ENCODE measurements around the gene KCNQ1.

Gene KCNQ1

DNA sequence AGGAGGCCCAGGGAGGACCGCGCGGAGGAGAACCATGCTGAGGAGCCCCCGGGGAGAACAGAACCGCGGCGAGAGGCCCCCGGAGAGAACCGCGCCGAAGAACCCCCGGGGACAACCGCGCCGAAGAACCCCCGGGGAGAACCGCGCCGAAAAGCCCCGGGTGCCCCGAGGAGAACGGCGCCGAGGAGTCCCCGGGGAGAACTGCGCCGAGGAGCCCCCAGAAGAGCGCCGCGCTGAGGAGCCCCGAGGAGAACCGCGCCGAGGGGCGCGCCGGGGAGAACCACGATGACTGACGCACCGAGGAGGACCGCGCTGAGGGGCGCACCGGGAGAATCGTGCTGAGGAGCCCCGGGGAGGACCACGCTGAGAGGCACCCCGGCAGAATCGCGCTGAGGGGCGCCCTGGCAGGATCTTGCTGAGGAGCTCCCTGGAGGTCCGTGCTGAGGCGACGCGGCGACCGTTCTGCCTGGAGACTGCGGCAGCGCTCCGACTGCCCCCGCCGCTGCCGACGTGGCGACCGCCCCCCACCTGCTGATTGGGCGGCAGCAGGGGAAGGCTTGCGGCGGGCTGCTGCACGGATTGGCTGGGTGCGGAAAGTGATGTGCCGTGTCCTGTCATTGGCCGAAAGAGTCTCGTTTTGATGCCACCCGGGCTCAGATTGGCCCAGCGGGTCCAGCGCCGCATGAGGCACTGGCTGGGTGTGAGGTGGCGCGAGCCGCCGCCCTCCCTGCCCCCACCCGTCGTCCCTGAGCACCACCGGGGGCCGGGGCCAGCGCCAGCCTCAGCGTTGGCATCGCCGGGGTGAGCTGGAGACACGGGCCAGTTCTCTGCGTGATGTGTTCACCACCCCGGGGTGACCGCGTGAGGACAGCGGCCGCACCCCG, 255.0 kb downstream of the KCNQ1 start, which contains the start of gene KCNQ1OT1:
KCNQ1OT1 (minus strand) TSS at position 464 of the 884 bp plus-strand sequence.
- no peaks in the 10 kb centered on the region for H3K27me3 ChIP-seq (ENCODE audit: control insufficient read depth in 2 of 2, insufficient read depth in 2 of 2, low read length in 2 of 2)
- peaks cover 0 to 9% of the 10 kb centered on the region in 2 donors for H3K4me1 ChIP-seq (ENCODE audit: control insufficient read depth in 2 of 2, insufficient read depth in 2 of 2, low read length in 2 of 2)
- no peaks in the 10 kb centered on the region for H3K9me3 ChIP-seq (ENCODE audit: control insufficient read depth in 2 of 2, low read length in 2 of 2)
- peak within 1 kb of the TSS; percentile 77 to 91 for H3K9ac ChIP-seq (ENCODE audit: low read depth in 1 of 2, low read length in 2 of 2)
- peak within 1 kb of the TSS; percentile 94 to 95 for H3K27ac ChIP-seq (ENCODE audit: low read depth in 2 of 2, low read length in 2 of 2)
- H3K36me3 ChIP-seq (ENCODE audit: control insufficient read depth in 2 of 2, insufficient read depth in 2 of 2, low read length in 2 of 2), result no peaks in the 10 kb centered on the region
- peak within 1 kb of the TSS; percentile 74 to 78 for H3K4me3 ChIP-seq (ENCODE audit: low read length in 2 of 2)

DNA sequence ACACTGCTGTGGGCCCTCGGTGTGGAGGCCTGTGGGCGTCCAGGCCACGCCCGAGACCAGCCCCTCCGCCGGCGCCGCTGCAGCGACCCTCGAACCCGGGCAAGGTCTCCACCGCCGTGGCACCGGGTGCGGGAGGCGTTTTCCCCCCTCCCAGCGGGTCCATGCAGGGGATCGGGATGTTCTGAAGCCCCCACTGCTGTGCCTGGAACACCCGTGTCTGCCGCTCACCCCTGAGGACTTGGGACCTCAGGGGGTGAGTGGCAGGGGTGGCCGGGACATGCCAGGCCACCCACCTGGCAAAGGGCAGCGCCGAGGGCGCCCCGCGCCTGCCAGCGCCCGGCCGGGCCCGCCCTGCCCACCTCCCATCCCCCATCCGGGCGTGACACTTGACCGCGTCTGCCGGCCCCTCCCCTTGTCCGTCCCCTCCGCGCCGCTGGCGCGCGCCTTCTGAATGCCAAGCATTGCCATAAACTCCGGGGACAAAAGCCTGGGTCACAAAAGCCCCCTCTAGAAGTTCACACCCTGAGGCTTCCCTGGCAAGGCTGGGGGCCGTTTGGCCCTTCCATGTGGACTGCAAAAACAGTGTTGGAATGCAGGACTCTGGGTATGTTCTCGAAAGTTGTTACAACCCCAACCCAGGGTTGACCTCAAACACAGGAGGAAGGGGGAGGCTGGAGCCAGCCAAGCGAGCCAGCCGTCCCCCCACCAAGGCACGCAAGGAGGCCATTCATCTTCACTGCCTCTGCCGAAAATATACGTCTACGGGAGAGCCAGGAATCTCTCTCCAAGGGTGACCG, 255.8 kb downstream of the KCNQ1 start:
- peaks cover 0 to 6% of the 10 kb centered on the region in 2 donors for H3K4me1 ChIP-seq (ENCODE audit: control insufficient read depth in 2 of 2, insufficient read depth in 2 of 2, low read length in 2 of 2)
- H3K9me3 ChIP-seq (ENCODE audit: control insufficient read depth in 2 of 2, low read length in 2 of 2), result no peaks in the 10 kb centered on the region
- no peaks in the 10 kb centered on the region for H3K36me3 ChIP-seq (ENCODE audit: control insufficient read depth in 2 of 2, insufficient read depth in 2 of 2, low read length in 2 of 2)
- H3K27ac ChIP-seq (ENCODE audit: low read depth in 2 of 2, low read length in 2 of 2), result peak overlapping the region; percentile 94 to 95
- H3K27me3 ChIP-seq (ENCODE audit: control insufficient read depth in 2 of 2, insufficient read depth in 2 of 2, low read length in 2 of 2), result no peaks in the 10 kb centered on the region
- peak overlapping the region; percentile 77 to 91 for H3K9ac ChIP-seq (ENCODE audit: low read depth in 1 of 2, low read length in 2 of 2)
- peak overlapping the region; percentile 70 to 72 for H3K4me3 ChIP-seq (ENCODE audit: low read length in 2 of 2)

DNA sequence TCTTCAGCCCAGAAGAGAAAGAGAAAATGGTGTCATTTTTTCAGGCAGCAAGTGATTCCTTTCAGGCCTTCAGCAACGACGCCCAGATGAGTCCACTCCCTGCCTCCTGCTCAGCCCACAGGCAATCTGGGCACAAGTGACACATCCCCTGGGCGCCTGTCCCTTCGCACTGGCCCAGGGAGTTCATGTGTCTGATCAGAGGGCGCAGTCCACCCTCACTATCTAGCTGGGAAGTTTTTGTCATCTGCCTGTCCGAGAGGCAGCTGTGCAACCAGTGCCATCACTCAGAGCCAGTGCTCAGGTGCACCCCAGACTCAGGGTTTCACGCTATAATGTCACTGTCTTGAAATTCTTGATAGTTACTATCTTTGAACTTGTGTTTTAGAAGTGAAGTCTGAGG, 256.4 kb downstream of the KCNQ1 start:
- Histone ChIP-seq H3K9me3 (ENCODE audit: control insufficient read depth in 2 of 2, low read length in 2 of 2) (no peaks in the 10 kb centered on the region), H3K27ac (ENCODE audit: low read depth in 2 of 2, low read length in 2 of 2) (peak overlapping the region; percentile 16 to 94), H3K36me3 (ENCODE audit: control insufficient read depth in 2 of 2, insufficient read depth in 2 of 2, low read length in 2 of 2) (no peaks in the 10 kb centered on the region), H3K4me1 (ENCODE audit: control insufficient read depth in 2 of 2, insufficient read depth in 2 of 2, low read length in 2 of 2) (peaks cover 0 to 6% of the 10 kb centered on the region in 2 donors), H3K27me3 (ENCODE audit: control insufficient read depth in 2 of 2, insufficient read depth in 2 of 2, low read length in 2 of 2) (no peaks in the 10 kb centered on the region), H3K4me3 (ENCODE audit: low read length in 2 of 2) (no peak overlapping the region), H3K9ac (ENCODE audit: low read depth in 1 of 2, low read length in 2 of 2) (no peak overlapping the region)

DNA sequence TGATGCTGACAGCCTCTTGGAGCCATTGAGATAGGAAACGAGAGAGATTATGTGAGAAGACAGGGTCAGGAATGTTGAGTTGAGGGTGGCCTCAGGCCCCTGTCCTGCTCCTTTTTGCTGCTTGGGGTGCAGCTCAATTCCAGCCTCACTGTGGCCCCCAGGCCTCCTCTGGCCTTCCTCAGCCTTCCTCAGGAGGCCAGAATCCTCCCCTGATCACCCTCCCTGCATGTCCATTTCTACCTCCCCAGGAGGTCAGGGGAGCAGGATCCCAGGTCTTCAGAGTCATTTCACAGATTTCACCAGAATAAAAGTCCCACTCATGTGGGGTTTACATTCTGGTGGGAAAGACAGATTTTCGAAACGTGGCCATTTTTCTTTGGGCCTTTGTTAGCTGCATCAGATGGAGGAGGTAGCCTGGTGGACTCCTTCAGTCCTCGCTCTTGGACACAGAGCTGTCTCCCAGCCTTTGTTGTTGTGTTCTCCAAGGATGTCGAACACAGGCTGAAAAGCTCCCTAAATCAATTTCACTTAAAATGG, 257.2 kb downstream of the KCNQ1 start:
- Histone ChIP-seq H3K4me3 (ENCODE audit: low read length in 2 of 2) (no peak overlapping the region), H3K36me3 (ENCODE audit: control insufficient read depth in 2 of 2, insufficient read depth in 2 of 2, low read length in 2 of 2) (no peaks in the 10 kb centered on the region), H3K9me3 (ENCODE audit: control insufficient read depth in 2 of 2, low read length in 2 of 2) (no peaks in the 10 kb centered on the region), H3K9ac (ENCODE audit: low read depth in 1 of 2, low read length in 2 of 2) (no peak overlapping the region), H3K4me1 (ENCODE audit: control insufficient read depth in 2 of 2, insufficient read depth in 2 of 2, low read length in 2 of 2) (peaks cover 0 to 6% of the 10 kb centered on the region in 2 donors), H3K27ac (ENCODE audit: low read depth in 2 of 2, low read length in 2 of 2) (no peak overlapping the region), H3K27me3 (ENCODE audit: control insufficient read depth in 2 of 2, insufficient read depth in 2 of 2, low read length in 2 of 2) (no peaks in the 10 kb centered on the region)

DNA sequence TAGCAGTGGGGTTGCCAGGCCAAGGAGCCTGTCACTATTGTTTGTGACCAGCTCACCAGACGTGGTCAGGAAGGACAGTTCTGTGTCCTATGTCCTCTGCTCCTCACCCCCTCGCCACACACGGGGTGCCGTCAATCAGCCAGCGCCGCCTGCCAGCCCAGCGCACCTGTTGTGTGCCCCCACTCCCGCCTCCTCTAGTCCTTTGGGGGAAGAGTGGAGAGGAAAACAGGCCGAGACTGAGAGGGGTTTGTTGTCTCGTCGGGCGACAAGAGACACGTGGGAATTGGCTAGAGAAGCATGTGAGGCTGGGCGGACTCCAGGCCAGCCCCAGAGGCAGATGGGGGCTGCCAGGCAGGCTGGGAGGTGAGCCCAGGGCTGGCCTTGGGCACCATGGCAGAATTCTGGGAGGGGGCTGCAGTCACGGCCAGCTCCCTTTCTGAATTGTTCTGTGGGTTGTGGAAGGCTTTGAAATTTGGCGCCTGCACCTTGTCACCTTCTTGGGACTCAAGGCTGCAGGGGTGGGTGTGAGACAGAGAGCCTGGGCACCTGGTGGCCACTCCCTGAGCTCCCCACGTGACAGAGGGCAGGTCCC, 258.1 kb downstream of the KCNQ1 start:
- Histone ChIP-seq H3K4me1 (ENCODE audit: control insufficient read depth in 2 of 2, insufficient read depth in 2 of 2, low read length in 2 of 2) (peaks cover 0 to 6% of the 10 kb centered on the region in 2 donors), H3K27me3 (ENCODE audit: control insufficient read depth in 2 of 2, insufficient read depth in 2 of 2, low read length in 2 of 2) (no peaks in the 10 kb centered on the region), H3K4me3 (ENCODE audit: low read length in 2 of 2) (no peak overlapping the region), H3K27ac (ENCODE audit: low read depth in 2 of 2, low read length in 2 of 2) (no peak overlapping the region), H3K36me3 (ENCODE audit: control insufficient read depth in 2 of 2, insufficient read depth in 2 of 2, low read length in 2 of 2) (no peaks in the 10 kb centered on the region), H3K9me3 (ENCODE audit: control insufficient read depth in 2 of 2, low read length in 2 of 2) (no peaks in the 10 kb centered on the region), H3K9ac (ENCODE audit: low read depth in 1 of 2, low read length in 2 of 2) (no peak overlapping the region)

DNA sequence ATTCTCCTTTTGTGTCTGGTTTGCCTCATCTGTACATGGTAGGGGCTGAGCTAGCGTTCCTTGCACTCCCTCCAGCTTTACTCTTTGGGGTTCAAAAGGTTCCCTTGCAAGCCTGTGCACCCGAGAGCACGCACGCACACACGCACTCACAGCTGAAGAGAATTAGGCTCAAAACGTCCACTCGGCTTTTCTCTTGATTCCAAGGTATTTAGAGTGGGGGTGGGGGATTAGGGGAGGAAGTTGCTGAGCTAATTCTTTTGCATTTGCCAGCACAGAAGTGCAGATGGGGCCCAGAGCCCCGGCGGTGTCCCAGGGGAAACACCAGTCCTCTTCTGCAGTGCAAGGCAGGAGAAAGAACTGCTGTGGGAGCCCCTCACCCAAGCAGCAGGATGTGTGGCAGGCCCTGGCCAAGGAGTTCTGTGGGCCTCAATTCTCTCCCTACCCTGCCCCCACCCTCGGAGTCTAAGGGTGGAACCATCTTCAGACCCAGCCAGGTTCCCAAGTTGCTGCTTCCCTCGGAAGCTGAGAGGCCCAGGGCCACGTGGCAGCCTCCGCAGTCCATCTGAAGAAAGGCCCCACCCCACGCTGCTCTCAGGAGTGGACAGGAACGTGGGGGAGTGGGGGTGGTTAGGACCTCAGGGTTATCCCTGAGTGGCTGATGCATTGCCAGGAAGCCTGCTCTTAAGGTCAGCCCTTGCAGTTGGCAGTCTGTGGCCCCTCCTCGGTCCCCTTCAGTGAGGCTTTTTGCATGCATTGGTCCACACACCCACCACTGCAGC, 258.7 kb downstream of the KCNQ1 start:
- H3K27me3 ChIP-seq (ENCODE audit: control insufficient read depth in 2 of 2, insufficient read depth in 2 of 2, low read length in 2 of 2), result no peaks in the 10 kb centered on the region
- peaks cover 0 to 5% of the 10 kb centered on the region in 2 donors for H3K4me1 ChIP-seq (ENCODE audit: control insufficient read depth in 2 of 2, insufficient read depth in 2 of 2, low read length in 2 of 2)
- peak overlapping the region in 1 of 2 donors; percentile 6 for H3K9ac ChIP-seq (ENCODE audit: low read depth in 1 of 2, low read length in 2 of 2)
- no peak overlapping the region for H3K4me3 ChIP-seq (ENCODE audit: low read length in 2 of 2)
- H3K36me3 ChIP-seq (ENCODE audit: control insufficient read depth in 2 of 2, insufficient read depth in 2 of 2, low read length in 2 of 2), result no peaks in the 10 kb centered on the region
- H3K9me3 ChIP-seq (ENCODE audit: control insufficient read depth in 2 of 2, low read length in 2 of 2), result no peaks in the 10 kb centered on the region
- H3K27ac ChIP-seq (ENCODE audit: low read depth in 2 of 2, low read length in 2 of 2), result no peak overlapping the region

DNA sequence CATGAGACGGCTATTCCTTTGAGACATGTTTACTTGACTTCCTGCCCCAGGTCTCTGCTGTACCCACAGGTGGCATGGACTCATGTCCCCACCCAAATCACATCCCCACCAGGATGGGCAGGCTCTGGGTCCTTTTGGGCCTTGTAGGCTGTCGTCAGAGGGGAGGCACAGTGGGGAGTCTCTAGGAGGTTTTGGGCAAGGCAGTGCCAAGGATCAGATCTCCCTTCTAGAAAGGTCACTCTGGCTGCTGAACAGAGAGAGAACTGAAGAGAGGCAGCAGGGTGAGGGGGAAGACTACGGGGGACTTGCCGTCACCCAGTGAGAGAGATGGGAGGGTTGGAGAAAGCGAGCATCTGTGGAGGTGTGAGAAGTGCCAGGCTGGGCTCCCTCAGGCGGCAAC, 259.5 kb downstream of the KCNQ1 start:
- Histone ChIP-seq H3K27me3 (ENCODE audit: control insufficient read depth in 2 of 2, insufficient read depth in 2 of 2, low read length in 2 of 2) (no peaks in the 10 kb centered on the region), H3K36me3 (ENCODE audit: control insufficient read depth in 2 of 2, insufficient read depth in 2 of 2, low read length in 2 of 2) (no peaks in the 10 kb centered on the region), H3K4me3 (ENCODE audit: low read length in 2 of 2) (no peak overlapping the region), H3K4me1 (ENCODE audit: control insufficient read depth in 2 of 2, insufficient read depth in 2 of 2, low read length in 2 of 2) (peaks cover 0 to 2% of the 10 kb centered on the region in 2 donors), H3K27ac (ENCODE audit: low read depth in 2 of 2, low read length in 2 of 2) (no peak overlapping the region), H3K9ac (ENCODE audit: low read depth in 1 of 2, low read length in 2 of 2) (no peak overlapping the region), H3K9me3 (ENCODE audit: control insufficient read depth in 2 of 2, low read length in 2 of 2) (no peaks in the 10 kb centered on the region)

DNA sequence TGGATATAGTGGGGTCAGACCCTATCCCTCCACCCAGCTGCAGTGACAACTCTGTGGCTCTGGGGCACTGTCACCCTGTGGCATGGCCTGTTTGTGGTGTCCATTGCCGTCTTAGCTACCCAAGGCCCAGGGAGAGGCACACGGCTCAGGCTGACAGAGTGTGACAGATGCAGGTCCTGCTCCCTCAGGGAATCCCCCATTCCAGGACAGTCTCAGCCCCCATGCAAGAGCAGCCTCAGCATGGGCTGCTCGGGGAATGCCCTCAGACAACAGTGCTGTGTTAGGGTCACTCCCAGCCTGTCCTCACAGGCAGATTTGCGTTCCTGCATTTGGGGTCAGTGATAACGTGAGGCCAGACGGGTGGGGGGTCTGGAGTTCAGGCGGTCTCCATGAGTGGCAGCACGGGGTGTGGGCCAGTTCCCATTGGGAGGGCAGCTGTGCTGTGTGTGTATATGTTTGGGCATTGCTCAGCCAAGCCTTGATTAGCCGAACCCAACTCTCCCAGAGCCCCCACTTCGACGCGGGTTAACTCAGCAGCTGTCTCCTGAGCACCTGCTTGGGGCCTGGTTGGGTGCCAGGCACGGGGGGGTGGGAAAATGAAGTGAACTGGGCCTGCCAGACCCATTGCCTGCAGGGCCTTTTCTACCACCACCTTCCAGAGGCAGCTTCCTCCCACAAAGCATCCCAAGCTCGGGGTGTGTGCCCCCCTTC, 260.2 kb downstream of the KCNQ1 start:
- Histone ChIP-seq H3K4me1 (ENCODE audit: control insufficient read depth in 2 of 2, insufficient read depth in 2 of 2, low read length in 2 of 2) (peaks cover 0 to 2% of the 10 kb centered on the region in 2 donors), H3K36me3 (ENCODE audit: control insufficient read depth in 2 of 2, insufficient read depth in 2 of 2, low read length in 2 of 2) (no peaks in the 10 kb centered on the region), H3K27ac (ENCODE audit: low read depth in 2 of 2, low read length in 2 of 2) (no peak overlapping the region), H3K9me3 (ENCODE audit: control insufficient read depth in 2 of 2, low read length in 2 of 2) (no peaks in the 10 kb centered on the region), H3K27me3 (ENCODE audit: control insufficient read depth in 2 of 2, insufficient read depth in 2 of 2, low read length in 2 of 2) (no peaks in the 10 kb centered on the region), H3K4me3 (ENCODE audit: low read length in 2 of 2) (no peak overlapping the region), H3K9ac (ENCODE audit: low read depth in 1 of 2, low read length in 2 of 2) (no peak overlapping the region)

DNA sequence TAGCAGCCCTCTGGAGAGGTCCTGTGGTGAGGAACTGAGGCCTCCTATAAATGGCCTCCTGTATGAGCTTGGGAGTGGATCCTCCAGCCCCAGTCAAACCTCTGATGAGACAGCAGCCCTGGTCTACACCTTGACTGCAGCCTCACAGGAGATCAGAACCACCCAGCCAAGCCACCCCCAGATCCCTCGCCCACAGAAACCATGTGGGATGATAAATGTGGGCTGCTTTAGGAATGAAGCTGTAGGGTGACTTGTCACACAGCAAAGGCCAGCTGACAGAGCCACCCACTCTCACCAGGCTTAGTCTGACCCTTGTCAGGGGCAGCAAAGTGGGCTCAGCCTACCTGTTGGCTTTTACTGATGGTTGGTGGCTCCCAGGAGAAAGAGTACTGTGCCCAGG, 261.5 kb downstream of the KCNQ1 start:
- no peaks in the 10 kb centered on the region for H3K27me3 ChIP-seq (ENCODE audit: control insufficient read depth in 2 of 2, insufficient read depth in 2 of 2, low read length in 2 of 2)
- no peak overlapping the region for H3K27ac ChIP-seq (ENCODE audit: low read depth in 2 of 2, low read length in 2 of 2)
- H3K4me3 ChIP-seq (ENCODE audit: low read length in 2 of 2), result no peak overlapping the region
- no peaks in the 10 kb centered on the region for H3K4me1 ChIP-seq (ENCODE audit: control insufficient read depth in 2 of 2, insufficient read depth in 2 of 2, low read length in 2 of 2)
- no peaks in the 10 kb centered on the region for H3K36me3 ChIP-seq (ENCODE audit: control insufficient read depth in 2 of 2, insufficient read depth in 2 of 2, low read length in 2 of 2)
- no peaks in the 10 kb centered on the region for H3K9me3 ChIP-seq (ENCODE audit: control insufficient read depth in 2 of 2, low read length in 2 of 2)
- no peak overlapping the region for H3K9ac ChIP-seq (ENCODE audit: low read depth in 1 of 2, low read length in 2 of 2)

All from mucosa of rectum (tissue), 2 donors.